Left cardiac atrium (tissue), 4 donors: ENCODE data around the gene C19orf73. TPM values are rescaled to one million over a fixed set of nuclear protein-coding genes. Genes with fewer than 3 reads are reported as not detected.
"Not testable (repeated sequence)": the region's sequence is repeated elsewhere in the genome, so short reads cannot be mapped to it uniquely, and the experiment has no call there.

ENCODE experiments used
- ATAC-seq, 2 donors: fragments of 200-7000 bp; cut with Tn5 transposase; one replicate each; pipeline ENCODE4 v1.9.1; 2020; ENCODE audit warnings: mild to moderate bottlenecking in 2 of 2, moderate library complexity in 2 of 2
- DNase-seq: peaks from one replicate; pipeline ENCODE4 v3.0.0-alpha.2; 2020
- intact Hi-C, 2 donors: fragments of 100-400 bp; cut with DNase I; formaldehyde crosslinking; loops; one replicate each; pipeline versions ENCODE4 v1.14.1 to v1.15.1; 2022 to 2023
- total RNA-seq, 2 donors: library from RNA; stranded (reverse); fragmentation: NEBNext Ultra II Directional; extraction: Animal tissue kit (Norgen Biotek cat#: 25700); gene quantifications; one replicate each; pipeline ENCODE4 v1.2.1, GENCODE V29; 2021
- donor health status: DM: no; HTN: yes; CAD: no.
- donor health status: DM: no; HTN: yes; CAD: no; lungs with severe emphysema.
- donor health status: DM: yes; HTN: yes; CAD: no.
- donor health status: Dilated cardiomyopathy.

The C19orf73 gene
- total RNA-seq, 2 donors from 2014 or later: 0.47 to 1.6 TPM

DNA sequence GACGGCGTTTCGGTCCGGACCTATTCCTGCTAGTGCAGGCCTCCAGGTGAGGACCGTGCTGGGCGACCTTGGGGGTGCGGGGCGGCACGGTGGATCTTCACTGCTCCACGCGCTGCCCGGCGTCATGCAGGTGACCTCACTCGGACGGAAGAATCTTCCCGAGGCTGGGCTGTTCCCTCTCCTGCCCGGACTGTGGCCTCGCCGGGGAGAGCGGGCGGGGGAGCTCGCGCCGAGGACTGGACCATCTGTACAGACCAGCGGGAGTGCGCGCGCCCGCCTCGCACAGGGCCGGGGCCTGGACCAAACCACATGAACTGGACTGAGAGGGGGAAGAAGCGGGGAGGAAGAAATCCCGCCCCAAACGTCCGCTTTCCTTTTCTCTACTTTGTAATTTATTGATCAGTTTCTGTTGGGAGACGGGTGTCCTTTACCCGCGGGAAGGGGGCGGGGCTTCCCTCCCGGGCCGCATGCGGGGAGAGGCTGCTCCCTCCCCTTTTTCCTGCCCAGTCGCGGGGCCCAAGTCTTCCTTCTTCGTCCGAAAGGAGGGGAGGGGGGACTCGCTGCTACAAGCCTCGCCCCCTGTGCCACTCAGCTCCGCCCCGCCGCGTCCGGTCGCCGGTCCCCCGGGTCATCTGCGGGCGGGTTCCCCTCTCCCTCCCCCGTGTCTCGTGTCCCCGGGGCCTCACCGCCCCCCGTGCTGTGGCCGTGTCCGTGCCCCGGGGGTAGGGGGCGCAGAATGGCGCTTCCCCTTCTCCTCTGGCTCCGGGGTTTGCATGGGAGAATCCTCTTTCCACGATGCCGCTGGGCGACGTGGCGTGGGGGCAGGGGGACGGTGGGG lies 31.4 kb upstream of the C19orf73 start:
- DNase-seq (peak; percentile 85), ATAC-seq (peak; percentile 66 to 77)
- intact Hi-C loops: no loop called here

DNA sequence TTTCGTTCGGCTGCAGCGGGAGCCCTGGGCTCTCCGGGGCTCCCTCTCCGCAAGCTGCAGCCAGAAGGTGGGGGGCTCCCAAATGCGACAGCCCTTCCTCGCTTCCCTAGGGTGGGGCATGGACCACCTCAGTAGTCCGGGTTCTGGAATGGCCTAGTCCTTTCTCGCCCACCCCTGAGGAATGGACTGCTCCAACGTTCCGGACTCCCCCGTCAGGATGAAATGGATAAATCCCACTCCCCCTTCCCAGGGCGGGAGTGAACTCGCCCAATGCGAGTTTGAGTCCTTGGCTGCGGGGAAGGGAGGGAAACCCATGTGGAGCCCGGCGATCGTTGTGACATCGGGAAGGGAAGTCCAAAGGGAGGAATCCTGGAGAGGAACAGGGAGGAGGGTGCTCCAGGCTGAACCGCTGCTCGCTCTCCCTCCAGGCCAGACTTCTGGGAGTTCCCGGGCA lies 30.7 kb upstream of the C19orf73 start:
- peak; percentile 81 for DNase-seq
- peak; percentile 51 to 64 for ATAC-seq
- intact Hi-C loops: loop anchor here in 1 of 2 donors (5.0 kb wide), 2 partner anchors 37 to 52 kb away; partner anchors contain the start of gene LIN7B

DNA sequence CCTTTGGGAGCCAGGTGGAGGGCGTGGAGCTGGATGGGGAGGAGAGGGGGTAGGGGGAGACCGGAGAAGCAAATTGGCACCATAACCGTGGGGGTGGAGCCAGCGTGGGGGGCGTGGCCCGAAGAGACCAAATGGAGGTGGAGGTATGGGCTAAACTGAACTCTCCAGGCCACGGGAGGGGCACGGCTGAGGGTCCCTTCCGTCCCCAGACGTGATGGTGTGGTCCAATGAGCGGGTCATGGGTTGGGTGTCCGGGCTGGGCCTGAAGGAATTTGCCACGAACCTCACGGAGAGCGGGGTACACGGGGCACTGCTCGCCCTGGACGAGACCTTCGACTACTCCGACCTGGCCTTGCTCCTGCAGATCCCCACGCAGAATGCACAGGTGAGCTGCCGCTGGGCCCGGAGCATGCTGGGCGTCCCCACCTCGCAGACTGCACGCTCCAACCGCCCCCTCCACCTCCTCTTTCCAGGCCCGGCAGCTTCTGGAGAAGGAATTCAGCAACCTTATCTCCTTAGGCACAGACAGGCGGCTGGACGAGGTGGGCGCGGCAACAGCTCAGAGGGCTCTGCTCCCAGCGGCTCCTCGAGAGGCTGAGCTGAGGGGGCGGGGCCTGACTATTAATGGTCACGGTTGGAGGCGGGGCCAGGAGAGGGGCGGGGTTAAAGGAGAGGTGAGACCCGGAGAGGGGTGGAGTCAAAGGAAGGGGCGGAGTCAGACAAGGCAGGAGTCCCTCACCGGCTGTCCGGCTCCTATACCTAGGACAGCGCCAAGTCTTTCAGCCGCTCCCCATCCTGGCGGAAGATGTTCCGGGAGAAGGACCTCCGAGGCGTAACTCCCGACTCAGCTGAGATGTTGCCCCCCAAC lies 30.1 kb upstream of the C19orf73 start:
- ATAC-seq: peak; percentile 81 to 88
- intact Hi-C loops: loop anchor here in 1 of 2 donors (5.0 kb wide), 2 partner anchors 37 to 52 kb away; partner anchors contain the start of gene LIN7B
- DNase-seq: peak; percentile 99

DNA sequence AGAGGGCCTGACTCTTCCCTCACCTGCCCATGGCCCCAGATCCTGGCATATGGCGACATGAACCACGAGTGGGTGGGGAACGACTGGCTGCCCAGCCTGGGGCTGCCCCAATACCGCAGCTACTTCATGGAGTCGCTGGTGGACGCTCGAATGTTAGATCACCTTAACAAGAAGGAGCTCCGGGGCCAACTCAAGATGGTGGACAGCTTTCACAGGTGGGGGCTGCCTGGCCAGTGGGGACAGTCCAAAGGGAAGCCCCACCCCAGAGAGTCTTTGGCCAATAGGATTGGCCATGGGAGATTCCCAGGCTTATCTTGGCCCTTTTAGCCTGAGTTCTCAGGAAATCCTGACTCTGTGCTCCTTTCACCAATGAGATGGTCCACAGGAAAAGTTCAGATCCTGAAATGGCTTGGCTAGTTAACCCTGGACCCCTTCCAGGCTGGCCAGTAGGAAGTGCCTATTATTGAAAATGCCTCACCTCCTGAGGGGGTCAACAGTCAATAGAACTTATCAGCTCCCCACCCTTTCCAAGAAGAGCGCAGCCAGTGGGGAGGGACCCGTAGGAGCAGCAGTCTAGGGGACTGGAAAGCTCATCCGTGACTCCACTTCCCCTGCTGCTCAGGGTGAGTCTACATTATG lies 29.2 kb upstream of the C19orf73 start:
- intact Hi-C loops: loop anchor here in 1 of 2 donors (5.0 kb wide), 2 partner anchors 36 to 51 kb away; partner anchors contain the start of gene LIN7B
- ATAC-seq: no peak
- peak; percentile 74 for DNase-seq

DNA sequence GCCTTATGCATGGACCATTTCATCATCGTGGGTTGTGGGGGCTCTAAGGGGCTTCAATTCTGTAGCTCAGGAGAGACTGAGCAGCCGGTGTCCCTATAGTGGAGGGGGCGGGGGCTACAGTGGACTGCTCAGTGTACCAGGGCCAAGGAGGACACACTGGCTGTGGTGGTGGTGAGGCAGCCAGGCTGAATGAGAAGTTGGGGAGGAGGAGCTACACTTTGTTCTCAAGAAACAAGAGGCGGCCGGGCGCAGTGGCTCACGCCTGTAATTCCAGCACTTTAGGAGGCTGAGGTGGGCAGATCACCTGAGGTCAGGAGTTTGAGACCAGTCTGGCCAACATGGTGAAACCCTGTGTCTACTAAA lies 27.4 kb upstream of the C19orf73 start:
- intact Hi-C loops: loop anchor here in 1 of 2 donors (5.0 kb wide), 2 partner anchors 34 to 49 kb away; partner anchors contain the start of gene LIN7B
- ATAC-seq, DNase-seq: not testable (repeated sequence)

DNA sequence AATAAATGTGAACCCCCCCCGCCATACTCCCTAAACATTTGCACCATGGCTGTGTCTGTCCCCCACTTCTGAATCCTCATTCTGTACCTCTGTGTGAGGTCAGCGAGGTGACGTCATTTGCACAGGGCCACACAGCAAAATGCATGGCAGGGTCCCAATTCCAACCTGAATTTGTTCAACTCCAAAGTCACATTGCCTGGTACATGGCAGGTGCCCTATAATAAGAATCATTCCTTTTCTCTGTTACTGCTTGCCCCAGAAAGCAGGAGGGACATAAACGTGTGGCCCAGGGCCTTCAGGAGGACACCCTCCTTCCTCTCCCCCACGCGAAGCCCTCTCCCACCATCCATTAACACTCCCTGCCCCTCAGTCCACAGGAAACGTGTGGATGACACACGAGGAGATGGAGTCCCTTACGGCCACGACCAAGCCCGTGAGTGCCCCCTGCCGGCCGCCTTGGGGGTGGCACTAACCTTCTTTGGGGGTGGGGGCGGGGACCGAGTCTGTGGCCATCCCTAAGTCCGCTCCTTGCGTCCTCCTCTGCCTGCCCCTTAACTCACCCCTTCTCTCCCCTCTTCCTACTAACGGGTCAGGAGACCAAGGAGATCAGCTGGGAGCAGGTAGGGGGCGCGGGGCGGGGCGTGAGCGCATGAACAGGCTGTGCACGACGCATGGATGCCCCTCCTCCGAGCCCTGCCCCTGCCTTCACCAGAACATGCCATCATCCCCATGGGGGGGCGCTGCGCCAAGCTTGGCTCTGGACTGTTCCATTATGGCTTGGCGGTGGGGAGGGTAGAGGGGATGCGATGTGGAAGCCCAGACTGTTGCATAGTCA lies 26.8 kb upstream of the C19orf73 start:
- intact Hi-C loops: loop anchor here in 1 of 2 donors (5.0 kb wide), 2 partner anchors 33 to 48 kb away; partner anchors contain the start of gene LIN7B
- peak; percentile 83 for DNase-seq
- peak; percentile 7 to 16 for ATAC-seq

DNA sequence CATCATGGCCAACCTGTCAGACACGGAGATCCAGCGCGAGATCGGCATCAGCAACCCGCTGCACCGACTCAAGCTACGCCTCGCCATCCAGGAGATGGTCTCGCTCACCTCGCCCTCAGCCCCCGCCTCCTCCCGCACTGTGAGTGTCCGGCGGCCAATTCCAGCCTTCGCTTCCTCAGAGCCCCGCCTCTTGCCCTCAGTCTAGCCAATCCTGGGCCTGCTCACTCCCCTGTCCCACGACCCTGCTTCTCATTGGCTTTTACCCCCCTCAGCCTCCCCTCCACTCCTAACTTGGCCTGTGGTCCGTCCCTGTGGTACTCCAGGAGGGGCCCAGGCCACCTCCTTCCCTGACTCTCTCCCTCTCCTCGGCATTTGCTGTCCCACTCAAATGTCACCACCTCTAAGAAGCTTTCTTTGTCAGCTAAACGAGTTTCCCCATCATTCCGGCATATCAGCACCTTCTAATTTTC lies 24.0 kb upstream of the C19orf73 start:
- ATAC-seq: peak; percentile 96 to 98
- intact Hi-C loops: no loop called here
- DNase-seq: peak; percentile 93

DNA sequence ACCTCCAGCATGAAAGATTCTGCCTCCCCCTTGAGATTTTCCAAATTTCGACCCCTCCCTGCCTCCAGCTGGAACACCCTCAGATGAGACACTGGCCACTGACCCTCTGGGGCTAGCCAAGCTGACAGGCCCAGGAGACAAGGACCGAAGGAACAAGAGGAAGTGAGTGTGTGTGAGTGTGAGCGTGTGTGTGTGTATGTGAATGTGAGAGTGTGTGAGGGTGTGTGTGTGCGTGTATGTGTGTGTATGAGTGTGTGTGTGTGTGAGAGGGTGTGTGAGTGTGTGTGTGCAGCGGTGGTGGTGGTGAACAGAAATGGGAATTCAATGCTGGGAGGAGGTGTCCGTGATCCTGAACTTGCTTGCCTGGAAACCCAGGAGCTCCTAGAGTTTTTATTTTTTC lies 22.4 kb upstream of the C19orf73 start:
- intact Hi-C loops: no loop called here
- DNase-seq (no peak), ATAC-seq (no peak)

DNA sequence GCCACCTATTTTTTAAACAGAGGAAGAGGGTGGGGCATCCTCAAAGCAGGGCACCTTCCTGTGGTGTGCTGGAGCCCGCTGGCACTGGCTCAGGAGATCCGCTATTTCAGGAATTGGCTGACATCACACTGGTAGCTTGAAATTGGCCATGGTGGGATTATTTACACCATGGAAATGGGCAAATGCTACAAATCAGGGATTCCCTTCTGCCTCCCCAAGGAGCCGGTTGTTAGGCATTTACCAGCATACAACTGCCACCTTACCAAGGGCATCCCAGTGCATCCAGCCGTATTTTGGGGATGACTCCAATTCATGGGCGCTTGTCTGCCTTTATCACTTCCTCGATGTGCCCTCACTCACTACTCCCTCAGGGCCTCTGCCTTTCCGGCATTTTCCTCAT lies 22.0 kb upstream of the C19orf73 start:
- ATAC-seq (no peak), DNase-seq (no peak)
- intact Hi-C loops: no loop called here

DNA sequence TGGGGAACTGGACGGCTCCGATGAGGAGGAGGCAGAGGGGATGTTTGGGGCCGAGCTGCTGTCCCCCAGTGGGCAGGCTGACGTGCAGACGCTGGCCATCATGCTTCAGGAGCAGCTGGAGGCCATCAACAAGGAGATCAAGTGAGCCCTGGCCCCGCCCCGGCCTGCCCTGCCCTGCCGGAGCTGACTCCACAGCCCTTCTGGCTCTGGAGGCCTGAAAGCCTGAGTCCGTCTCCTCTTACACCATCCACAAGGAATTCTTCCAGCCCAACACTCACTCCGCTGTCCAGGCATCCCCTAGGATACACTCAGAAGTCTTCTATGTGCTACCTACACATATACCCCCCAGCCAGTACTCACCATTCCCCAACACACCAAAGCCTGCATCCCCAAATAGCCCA lies 17.8 kb upstream of the C19orf73 start:
- intact Hi-C loops: no loop called here
- DNase-seq: peak; percentile 87
- peak; percentile 72 to 82 for ATAC-seq

DNA sequence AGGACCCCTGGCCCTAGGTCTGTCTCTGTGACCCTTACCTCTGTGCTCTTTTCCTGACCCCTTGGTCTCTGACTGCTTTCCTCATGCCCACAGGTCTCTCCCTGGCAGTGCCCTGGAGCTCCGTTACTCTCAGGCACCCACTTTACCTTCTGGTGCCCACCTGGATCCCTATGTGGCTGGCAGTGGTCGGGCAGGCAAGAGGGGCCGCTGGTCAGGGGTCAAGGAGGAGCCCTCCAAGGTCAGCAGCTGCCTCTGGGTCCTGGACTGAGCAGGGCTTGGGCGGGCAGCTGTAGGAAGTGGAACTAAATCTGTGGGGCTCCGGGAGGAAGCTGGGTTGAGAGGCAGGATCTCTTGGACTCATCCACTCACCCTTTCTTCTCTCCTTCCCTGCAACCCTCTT lies 16.7 kb upstream of the C19orf73 start:
- ATAC-seq (no peak), DNase-seq (no peak)

DNA sequence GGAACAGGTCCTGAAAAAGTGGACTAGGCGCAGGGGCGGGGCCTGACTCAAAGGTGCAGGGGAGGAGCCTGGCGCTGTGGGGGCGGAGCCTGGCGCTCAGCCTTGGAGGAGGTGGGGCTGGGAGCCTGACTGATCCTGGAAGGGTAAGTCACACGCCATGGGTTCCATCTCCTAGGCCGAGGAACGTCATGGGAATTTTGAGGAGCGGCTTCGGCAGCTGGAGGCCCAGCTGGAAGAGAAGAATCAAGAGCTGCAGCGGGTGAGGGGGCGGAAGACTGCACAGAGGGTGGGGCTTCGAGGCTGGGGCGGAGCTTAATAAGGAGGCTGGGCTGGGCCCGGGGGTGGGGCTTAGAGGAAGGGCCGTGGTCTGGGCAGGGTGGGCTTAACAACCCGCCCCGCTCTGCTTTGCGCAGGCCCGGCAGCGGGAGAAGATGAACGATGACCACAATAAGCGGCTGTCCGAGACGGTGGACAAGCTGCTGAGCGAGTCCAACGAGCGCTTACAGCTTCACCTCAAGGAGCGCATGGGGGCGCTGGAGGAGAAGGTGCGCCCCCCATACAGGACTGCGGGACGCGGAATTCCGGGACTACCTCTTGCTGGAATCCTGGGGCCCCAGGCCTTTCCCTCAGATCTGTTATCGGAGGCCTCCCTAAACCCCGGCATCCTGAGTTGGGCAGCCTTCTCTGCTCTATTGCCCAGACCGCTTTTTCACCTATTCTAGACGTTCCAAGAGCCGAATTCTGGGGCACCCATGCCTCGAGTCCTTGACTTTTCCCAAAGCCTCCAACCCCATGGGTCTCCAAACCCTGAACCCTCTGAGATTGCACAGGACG lies 14.9 kb upstream of the C19orf73 start:
- peak; percentile 79 for DNase-seq
- peak; percentile 63 to 75 for ATAC-seq
- intact Hi-C loops: no loop called here

More for the DNA sequence above, 16.7 kb upstream of the C19orf73 start:
- intact Hi-C loops: no loop called here

DNA sequence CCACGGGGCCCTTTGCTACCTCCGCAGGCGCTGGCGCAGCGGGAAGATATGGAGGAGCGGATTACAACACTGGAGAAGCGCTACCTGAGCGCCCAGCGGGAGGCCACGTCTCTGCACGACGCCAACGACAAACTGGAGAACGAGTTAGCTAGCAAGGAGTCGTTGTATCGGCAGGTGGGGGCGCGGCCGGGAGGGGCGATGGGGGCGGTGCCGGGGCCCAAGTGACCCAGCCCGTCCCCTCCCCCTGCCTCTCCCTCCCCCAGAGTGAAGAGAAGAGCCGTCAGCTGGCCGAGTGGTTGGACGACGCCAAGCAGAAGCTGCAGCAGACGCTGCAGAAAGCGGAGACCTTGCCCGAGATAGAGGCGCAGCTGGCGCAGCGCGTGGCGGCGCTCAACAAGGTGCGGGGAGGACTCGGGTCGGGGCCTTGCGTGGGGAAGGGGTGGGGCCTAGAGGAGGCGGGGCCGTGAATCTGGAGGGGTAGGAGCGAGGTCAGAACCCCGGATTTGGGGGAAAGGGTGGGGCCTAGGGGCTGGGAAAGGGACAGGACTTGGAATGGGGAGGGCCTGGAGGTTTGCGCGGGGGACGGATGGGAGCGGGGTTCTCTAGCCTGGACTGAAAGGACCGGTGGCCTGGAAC lies 14.1 kb upstream of the C19orf73 start:
- DNase-seq (peak; percentile 76), ATAC-seq (peak; percentile 15 to 24)
- intact Hi-C loops: no loop called here

DNA sequence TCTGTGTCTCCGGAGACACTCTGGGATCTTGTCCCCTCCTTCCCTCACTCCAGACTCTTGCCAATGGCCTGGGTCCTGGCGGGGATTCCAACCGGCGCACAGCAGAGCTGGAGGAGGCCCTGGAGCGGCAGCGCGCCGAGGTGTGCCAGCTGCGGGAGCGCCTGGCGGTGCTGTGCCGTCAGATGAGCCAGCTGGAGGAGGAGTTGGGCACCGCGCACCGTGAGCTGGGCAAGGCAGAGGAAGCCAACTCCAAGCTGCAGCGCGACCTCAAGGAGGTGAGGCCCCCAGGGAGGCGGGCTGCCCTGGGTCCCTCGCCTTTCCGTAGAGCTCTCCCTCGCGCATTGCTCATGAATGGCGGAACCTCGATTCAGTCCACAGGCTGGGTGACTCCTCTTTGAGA lies 11.4 kb upstream of the C19orf73 start:
- intact Hi-C loops: no loop called here
- no peak for DNase-seq

DNA sequence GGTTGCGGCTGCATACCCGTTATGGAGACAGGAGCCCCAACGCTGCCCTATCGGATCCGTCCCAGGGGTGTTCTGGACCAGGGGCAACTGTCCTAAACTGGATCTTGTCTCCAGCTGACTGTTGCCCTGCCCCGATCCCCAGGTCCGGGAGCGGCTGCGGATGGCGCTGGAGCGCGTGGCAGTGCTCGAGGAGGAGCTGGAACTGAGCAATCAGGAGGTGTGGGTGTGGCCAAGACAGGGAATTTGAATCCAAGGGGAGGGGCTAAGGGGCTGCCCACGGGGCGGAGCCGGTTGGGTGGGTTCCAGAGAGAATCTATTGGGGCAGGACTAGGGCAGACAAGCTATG lies 10.3 kb upstream of the C19orf73 start:
- no peak for ATAC-seq
- DNase-seq: no peak
- intact Hi-C loops: no loop called here

More for the DNA sequence above, 11.4 kb upstream of the C19orf73 start:
- ATAC-seq: no peak

DNA sequence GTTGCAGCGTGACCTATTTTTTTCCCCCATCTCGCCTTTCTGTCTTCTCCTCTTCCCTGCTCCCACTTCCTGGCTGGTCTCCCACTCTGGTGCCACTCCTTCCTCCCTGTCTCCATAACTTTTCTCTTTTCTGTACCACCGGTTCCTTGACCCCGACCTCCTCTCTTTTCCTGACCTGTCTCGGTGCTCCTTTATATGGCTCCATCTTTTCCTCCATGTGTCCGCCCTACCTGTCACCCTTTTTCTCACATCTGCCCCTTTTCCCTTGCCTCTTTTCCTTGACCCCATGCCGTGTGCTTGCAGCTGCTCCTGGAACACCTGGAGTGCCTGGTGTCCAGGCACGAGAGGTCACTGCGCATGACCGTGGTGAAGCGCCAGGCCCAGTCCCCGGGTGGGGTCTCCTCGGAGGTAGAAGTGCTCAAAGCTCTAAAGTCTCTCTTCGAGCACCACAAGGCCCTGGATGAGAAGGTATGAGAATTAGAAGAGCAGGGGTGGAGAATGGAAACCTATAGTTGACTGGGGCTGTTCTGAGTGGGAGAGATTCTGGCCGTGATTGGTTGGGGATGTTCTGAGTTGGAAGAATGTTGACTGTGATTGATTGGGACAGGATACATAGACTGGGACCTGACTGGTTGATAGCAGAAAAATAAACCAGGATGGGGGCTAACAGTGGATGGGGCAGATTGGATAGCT lies 9.7 kb upstream of the C19orf73 start:
- intact Hi-C loops: no loop called here
- DNase-seq: no peak

More for the DNA sequence above, 9.7 kb upstream of the C19orf73 start:
- ATAC-seq: no peak
